ENCODE measurements around the gene PARVG.

PARVG gene

DNA sequence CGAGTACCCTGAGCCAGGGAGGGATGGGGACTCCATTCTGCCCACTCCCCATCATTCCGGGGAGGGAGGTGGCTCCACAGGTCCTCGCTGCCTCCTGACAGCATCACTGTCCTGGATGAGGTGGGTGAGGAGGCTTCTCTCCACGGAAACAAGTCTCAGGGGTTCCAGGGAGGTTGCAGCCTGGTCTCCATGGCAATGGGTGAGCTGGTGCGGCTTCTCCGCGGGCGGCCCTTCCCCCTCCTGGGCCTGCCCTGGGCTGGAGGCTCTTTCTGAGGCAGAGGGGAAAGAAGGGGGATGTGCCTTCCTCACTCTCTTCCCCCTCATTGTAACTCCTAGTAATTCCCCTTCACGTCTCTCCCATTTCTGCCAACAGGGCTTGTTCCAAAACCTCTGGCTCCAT lies 37.1 kb upstream of the PARVG start:
- Histone ChIP-seq H3K27me3 (ENCODE audit: control insufficient read depth, insufficient read depth, low read length) (no peaks in the 10 kb centered on the region), H3K27ac (ENCODE audit: low read depth, low read length) (peak overlapping the region; percentile 72), H3K36me3 (ENCODE audit: control insufficient read depth, insufficient read depth, low read length) (no peaks in the 10 kb centered on the region), H3K4me1 (ENCODE audit: control insufficient read depth, insufficient read depth, low read length) (peaks cover 40% of the 10 kb centered on the region), H3K4me3 (ENCODE audit: low read length) (no peak overlapping the region), H3K9ac (ENCODE audit: low read length) (no peak overlapping the region)

DNA sequence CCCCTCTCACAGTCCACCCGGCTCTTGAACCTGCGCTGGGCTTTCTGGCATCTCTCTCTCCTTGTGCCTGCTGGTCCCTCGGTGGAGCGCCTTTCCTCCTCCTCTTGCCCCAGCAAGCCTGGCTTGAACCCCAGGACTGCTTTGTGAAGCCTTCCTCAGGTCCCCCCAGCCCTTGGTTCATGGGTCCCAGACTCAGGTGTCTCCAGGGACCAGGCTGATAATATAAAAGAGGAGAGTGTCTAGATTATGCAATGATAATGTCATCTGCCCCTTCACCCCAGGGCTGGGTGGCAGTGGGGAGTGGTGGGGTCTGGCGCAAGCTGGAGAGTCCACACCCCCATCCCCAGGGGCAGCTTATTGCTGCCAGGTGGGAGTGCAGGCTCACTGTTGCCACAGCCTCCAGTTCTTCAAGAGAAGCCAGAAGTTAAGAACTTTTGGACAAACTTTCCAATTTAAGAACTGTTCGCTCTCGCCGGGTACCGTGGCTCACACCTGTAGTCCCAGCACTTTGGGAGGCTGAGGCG lies 36.6 kb upstream of the PARVG start:
- H3K4me1 ChIP-seq (ENCODE audit: control insufficient read depth, insufficient read depth, low read length): peaks cover 42% of the 10 kb centered on the region
- H3K27ac ChIP-seq (ENCODE audit: low read depth, low read length): peak overlapping the region; percentile 72

DNA sequence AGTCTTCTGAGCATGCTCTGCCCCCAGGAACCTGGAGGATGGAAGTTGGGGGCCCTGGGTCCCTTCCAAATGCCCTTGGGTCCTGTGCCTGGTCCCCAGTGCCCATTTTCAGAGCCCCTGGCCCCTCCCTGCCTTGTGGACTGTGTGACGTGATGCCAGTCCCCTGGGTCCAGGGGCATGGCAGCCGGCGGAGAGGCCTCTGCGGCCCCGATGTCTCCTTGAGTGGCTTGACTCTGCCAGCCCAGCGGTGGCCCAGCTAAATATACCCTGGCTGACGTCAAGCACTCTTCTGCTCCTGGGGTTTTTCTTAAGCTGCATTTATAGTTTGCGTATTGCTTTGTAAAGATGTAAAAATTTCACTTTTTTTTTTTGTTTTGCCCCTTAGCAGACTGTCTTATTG lies 35.2 kb upstream of the PARVG start:
- Histone ChIP-seq H3K36me3 (ENCODE audit: control insufficient read depth, insufficient read depth, low read length) (no peaks in the 10 kb centered on the region), H3K27me3 (ENCODE audit: control insufficient read depth, insufficient read depth, low read length) (no peaks in the 10 kb centered on the region), H3K27ac (ENCODE audit: low read depth, low read length) (peak overlapping the region; percentile 68), H3K4me1 (ENCODE audit: control insufficient read depth, insufficient read depth, low read length) (peaks cover 42% of the 10 kb centered on the region), H3K9ac (ENCODE audit: low read length) (no peak overlapping the region), H3K4me3 (ENCODE audit: low read length) (no peak overlapping the region)

More for the DNA sequence above, 36.6 kb upstream of the PARVG start:
- Histone ChIP-seq H3K9ac (ENCODE audit: low read length) (no peak overlapping the region), H3K36me3 (ENCODE audit: control insufficient read depth, insufficient read depth, low read length) (no peaks in the 10 kb centered on the region), H3K4me3 (ENCODE audit: low read length) (no peak overlapping the region), H3K27me3 (ENCODE audit: control insufficient read depth, insufficient read depth, low read length) (no peaks in the 10 kb centered on the region)

DNA sequence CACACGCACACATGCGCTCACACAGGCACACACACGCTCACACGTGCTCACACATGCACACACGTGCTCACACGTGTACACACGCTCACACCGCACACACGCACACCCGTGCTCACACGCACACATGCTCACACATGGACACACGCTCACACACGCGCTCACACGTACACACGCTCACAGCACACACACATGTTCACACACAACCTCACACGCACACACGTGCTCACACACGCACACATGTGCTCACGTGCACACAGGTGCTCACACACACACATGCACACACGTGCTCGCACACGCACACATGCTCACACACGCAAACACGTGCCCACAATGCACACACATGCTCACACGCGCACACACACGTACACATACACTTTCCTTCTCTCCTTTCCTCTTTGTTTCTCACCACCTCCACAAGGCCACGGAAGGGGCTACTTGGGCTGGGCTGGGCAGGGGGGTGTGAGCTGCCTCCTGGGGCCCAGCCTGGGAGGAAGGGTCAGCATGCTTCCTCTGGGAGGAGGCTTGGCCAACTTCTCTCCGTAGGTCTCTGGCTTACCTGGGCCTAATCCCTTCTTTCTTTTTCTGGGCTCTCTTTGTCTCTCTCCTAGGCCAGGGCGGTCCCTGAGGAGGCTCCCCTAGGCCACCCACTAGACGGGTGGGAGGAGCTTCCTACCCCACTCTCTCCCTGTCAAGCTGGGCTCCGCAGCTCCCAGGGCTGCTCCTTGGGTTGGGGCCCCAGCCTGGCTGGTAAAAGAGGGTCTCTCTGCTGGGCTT lies 34.5 kb upstream of the PARVG start:
- Histone ChIP-seq H3K27me3 (ENCODE audit: control insufficient read depth, insufficient read depth, low read length) (no peaks in the 10 kb centered on the region), H3K9ac (ENCODE audit: low read length) (no peak overlapping the region), H3K36me3 (ENCODE audit: control insufficient read depth, insufficient read depth, low read length) (no peaks in the 10 kb centered on the region), H3K27ac (ENCODE audit: low read depth, low read length) (peak overlapping the region; percentile 68), H3K4me1 (ENCODE audit: control insufficient read depth, insufficient read depth, low read length) (peaks cover 42% of the 10 kb centered on the region), H3K4me3 (ENCODE audit: low read length) (no peak overlapping the region)

DNA sequence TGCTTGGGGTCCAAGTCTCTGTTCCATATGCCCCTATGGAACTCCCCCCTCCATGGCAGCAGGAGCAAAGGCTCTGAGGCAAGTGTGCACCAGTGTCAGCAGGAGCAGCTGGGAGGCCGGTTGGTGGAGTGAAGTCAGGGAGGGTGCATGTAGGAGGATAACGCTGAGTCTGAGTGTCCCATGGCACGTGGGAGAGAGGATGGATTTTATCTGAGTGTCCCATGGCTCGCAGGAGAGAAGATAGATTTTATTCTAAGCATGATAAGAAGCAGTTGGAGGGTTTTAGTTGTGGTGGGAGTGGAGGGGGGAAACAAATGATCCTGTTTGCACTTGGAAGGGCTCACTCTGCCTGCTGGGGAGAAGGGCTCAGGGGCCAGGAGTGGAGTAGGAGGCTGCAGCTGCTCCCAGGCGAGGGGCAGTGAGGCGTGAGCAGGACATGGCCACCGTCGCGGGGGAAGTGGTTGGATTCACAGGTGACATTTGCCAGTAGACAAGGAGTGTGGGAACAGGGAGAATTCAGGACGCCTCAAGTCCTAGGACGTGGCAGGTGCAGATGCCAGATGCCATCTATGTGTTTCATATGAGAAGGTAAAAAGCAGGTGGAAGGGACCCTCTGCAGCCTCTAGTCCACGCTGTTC lies 33.6 kb upstream of the PARVG start:
- Histone ChIP-seq H3K36me3 (ENCODE audit: control insufficient read depth, insufficient read depth, low read length) (no peaks in the 10 kb centered on the region), H3K27me3 (ENCODE audit: control insufficient read depth, insufficient read depth, low read length) (no peaks in the 10 kb centered on the region), H3K27ac (ENCODE audit: low read depth, low read length) (peak overlapping the region; percentile 77), H3K4me1 (ENCODE audit: control insufficient read depth, insufficient read depth, low read length) (peaks cover 42% of the 10 kb centered on the region), H3K4me3 (ENCODE audit: low read length) (no peak overlapping the region), H3K9ac (ENCODE audit: low read length) (no peak overlapping the region)

DNA sequence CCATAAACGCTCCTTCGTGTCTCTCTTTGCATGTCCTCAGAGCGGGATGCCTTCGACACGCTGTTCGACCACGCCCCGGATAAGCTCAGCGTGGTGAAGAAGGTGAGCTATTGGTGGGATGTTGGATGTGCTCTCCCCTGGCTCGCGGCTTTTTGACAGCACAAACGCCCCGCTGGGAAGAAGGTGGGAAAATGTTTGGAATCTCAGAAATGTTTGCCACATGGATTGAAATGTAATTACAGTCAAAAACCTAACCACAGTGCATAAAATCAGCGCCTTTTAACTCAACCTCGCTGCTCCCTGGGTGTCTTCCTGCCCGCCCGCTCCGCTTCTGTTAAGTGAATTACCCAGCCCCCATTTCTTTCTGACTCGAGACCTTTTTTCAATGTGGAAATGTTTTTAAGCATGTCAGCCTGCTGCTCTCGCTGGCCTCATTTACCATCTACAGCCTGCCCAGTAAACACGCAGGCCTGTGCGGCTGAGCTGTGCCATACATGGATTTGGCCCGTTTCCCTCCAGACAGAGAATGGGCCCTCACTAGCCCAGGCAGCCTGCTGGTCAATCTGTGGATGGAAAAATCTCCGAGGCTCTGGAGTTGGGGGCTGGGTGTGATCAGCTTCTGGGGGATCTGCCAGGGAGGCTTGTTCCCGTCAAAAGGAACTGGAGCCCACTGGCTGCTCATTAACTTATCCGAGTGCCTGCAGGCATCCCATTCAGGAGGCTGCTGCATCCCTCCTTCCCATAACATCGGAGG lies 32.7 kb upstream of the PARVG start:
- H3K4me1 ChIP-seq (ENCODE audit: control insufficient read depth, insufficient read depth, low read length): peaks cover 35% of the 10 kb centered on the region
- no peaks in the 10 kb centered on the region for H3K36me3 ChIP-seq (ENCODE audit: control insufficient read depth, insufficient read depth, low read length)
- H3K27me3 ChIP-seq (ENCODE audit: control insufficient read depth, insufficient read depth, low read length): no peaks in the 10 kb centered on the region
- H3K27ac ChIP-seq (ENCODE audit: low read depth, low read length): peak overlapping the region; percentile 77
- no peak overlapping the region for H3K4me3 ChIP-seq (ENCODE audit: low read length)
- no peak overlapping the region for H3K9ac ChIP-seq (ENCODE audit: low read length)

DNA sequence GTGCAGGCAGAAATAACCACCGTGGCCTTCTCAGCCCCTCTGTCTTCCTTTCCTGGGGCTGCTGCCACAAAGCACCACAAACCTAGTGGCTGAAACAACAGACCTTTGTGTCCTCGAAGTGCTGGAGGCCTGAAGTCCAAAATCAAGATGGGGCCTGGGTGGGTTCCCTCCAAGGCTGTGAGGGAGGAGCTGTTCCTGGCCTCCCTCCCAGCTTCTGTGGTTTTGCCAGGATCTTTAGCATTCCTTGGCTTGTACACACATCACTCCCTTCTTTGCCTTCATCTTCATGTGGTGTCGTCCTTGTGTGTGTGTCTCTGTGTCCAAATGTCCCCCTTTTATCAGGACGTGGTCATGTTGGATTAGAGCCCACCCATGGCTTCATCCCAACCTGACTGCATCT lies 29.0 kb upstream of the PARVG start:
- Histone ChIP-seq H3K27me3 (ENCODE audit: control insufficient read depth, insufficient read depth, low read length) (no peaks in the 10 kb centered on the region), H3K27ac (ENCODE audit: low read depth, low read length) (no peak overlapping the region), H3K36me3 (ENCODE audit: control insufficient read depth, insufficient read depth, low read length) (no peaks in the 10 kb centered on the region), H3K9ac (ENCODE audit: low read length) (no peak overlapping the region), H3K4me3 (ENCODE audit: low read length) (no peak overlapping the region), H3K4me1 (ENCODE audit: control insufficient read depth, insufficient read depth, low read length) (peaks cover 19% of the 10 kb centered on the region)

DNA sequence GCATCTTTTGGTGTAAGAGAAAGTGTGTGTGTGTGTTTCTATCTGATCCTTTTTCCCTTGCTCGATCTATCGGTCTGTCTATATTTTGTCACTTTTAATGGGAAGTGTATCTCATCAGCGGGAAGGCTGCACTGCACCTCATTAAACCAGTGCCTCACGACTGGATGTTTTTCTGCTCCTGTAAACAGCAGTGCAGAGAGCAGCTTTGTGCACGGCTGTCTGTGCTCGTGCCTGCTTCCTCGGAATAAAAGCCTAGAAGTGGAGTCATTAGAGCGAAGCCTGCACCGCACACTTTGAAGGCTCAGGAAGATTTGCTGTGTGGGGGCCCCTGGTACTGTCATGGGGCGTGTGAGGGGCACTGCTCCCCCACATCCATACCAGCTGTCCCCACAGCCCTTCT lies 27.0 kb upstream of the PARVG start:
- Histone ChIP-seq H3K9ac (ENCODE audit: low read length) (no peak overlapping the region), H3K4me3 (ENCODE audit: low read length) (no peak overlapping the region), H3K36me3 (ENCODE audit: control insufficient read depth, insufficient read depth, low read length) (no peaks in the 10 kb centered on the region), H3K4me1 (ENCODE audit: control insufficient read depth, insufficient read depth, low read length) (peaks cover 9% of the 10 kb centered on the region), H3K27ac (ENCODE audit: low read depth, low read length) (no peak overlapping the region), H3K27me3 (ENCODE audit: control insufficient read depth, insufficient read depth, low read length) (no peaks in the 10 kb centered on the region)

DNA sequence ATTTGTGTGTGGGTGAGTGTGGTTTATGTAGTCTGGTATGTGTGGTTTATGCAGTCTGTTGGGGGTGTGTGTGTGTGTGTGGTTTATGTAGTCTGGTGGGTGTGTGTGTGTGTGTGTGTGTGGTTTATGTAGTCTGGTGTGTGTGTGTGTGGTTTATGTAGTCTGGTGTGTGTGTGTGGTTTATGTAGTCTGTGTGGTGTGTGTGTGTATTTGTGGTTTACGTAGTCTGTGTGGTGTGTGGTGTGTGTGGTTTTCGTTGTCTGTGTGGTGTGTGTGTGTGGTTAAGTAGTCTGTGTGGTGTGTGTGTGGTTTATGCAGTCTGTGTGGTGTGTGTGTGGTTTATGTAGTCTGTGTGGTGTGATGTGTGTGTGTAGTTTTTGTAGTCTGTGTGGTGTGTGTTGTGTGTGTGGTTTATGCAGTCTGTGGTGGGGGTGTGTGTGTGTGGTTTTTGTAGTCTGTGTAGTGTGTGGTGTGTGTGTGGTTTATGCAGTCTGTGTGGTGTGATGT lies 26.2 kb upstream of the PARVG start:
- H3K4me1 ChIP-seq (ENCODE audit: control insufficient read depth, insufficient read depth, low read length): peaks cover 11% of the 10 kb centered on the region
- no peak overlapping the region for H3K4me3 ChIP-seq (ENCODE audit: low read length)
- no peaks in the 10 kb centered on the region for H3K36me3 ChIP-seq (ENCODE audit: control insufficient read depth, insufficient read depth, low read length)

DNA sequence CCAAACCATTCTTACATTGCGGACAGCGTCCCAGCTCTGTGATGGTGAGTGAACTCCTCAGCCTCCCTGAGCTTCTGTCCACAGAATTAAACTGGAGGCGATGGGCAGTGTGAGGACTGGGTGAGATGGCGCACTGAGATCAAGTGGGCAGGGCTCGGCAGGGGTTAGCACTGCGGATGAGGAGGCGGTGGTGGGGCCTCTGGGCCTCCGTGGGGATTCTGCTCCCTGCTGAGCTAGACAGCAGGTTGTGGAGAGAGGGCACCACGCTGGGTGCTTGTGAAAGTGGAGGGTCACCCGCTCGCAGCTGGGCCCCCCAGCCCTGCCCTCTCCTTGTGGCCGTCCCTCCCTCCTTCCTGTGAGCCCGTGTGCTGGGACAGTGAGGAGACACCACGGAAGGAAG lies 25.6 kb upstream of the PARVG start:
- Histone ChIP-seq H3K27me3 (ENCODE audit: control insufficient read depth, insufficient read depth, low read length) (no peaks in the 10 kb centered on the region), H3K9ac (ENCODE audit: low read length) (no peak overlapping the region), H3K4me3 (ENCODE audit: low read length) (no peak overlapping the region), H3K4me1 (ENCODE audit: control insufficient read depth, insufficient read depth, low read length) (peaks cover 17% of the 10 kb centered on the region), H3K27ac (ENCODE audit: low read depth, low read length) (no peak overlapping the region), H3K36me3 (ENCODE audit: control insufficient read depth, insufficient read depth, low read length) (no peaks in the 10 kb centered on the region)

More for the DNA sequence above, 26.2 kb upstream of the PARVG start:
- no peak overlapping the region for H3K27ac ChIP-seq (ENCODE audit: low read depth, low read length)
- no peaks in the 10 kb centered on the region for H3K27me3 ChIP-seq (ENCODE audit: control insufficient read depth, insufficient read depth, low read length)
- H3K9ac ChIP-seq (ENCODE audit: low read length): no peak overlapping the region

DNA sequence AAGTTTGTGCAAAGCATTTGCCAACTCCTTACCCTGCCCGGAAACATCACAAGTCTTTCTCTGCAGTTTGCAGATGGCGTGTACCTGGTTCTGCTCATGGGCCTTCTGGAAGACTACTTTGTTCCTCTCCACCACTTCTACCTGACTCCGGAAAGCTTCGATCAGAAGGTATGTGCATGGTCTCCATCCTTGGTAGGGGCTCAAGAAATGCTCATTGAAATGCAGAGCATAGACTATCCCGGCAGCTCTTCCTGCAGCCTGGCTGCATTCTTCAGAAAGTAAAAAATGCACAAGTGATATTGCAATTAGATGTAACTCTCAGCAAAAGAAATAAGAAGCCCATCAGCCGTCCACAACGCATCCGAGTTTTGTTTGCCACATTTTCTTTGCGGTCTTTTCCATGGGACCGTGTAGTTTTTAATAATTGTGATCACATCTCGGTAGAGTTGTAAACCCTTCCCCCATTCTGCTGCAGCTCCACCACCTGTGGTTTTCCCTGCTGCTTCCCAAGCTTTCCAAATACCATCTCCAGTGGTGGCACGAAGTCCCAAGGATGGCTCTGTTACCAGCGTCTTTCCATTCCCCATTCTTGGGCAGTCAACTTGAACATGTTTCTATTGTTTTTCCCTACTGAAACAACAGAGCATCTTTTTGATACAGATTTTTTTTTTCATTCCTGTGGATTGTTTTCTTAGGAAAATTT lies 22.7 kb upstream of the PARVG start:
- no peaks in the 10 kb centered on the region for H3K36me3 ChIP-seq (ENCODE audit: control insufficient read depth, insufficient read depth, low read length)
- no peak overlapping the region for H3K4me3 ChIP-seq (ENCODE audit: low read length)
- H3K9ac ChIP-seq (ENCODE audit: low read length): no peak overlapping the region
- peaks cover 20% of the 10 kb centered on the region for H3K4me1 ChIP-seq (ENCODE audit: control insufficient read depth, insufficient read depth, low read length)
- H3K27me3 ChIP-seq (ENCODE audit: control insufficient read depth, insufficient read depth, low read length): no peaks in the 10 kb centered on the region
- H3K27ac ChIP-seq (ENCODE audit: low read depth, low read length): peak overlapping the region; percentile 86

DNA sequence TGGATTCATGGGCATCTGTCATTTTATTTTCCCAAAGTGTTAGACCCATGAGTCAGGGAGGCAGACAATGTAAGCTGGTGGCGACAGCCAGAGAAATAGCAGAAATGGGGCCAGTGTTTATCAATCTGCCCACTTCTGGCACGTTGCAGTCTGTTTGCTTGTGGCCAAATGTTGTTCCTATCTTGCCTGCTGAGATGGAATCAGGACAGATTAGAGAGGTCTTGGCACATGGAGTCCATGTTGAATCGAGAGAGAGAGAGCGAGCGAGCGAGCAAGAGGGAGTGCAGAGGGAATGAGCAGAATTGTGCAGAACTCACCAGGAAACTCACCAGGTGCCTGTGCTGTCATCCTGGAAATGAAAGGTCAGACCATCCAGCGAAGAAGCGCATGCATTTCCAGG lies 21.9 kb upstream of the PARVG start:
- Histone ChIP-seq H3K27me3 (ENCODE audit: control insufficient read depth, insufficient read depth, low read length) (no peaks in the 10 kb centered on the region), H3K4me1 (ENCODE audit: control insufficient read depth, insufficient read depth, low read length) (peaks cover 20% of the 10 kb centered on the region), H3K27ac (ENCODE audit: low read depth, low read length) (peak overlapping the region; percentile 86), H3K36me3 (ENCODE audit: control insufficient read depth, insufficient read depth, low read length) (no peaks in the 10 kb centered on the region), H3K9ac (ENCODE audit: low read length) (no peak overlapping the region), H3K4me3 (ENCODE audit: low read length) (no peak overlapping the region)

Data from rectal smooth muscle tissue (tissue), 1 donor.